Upper lobe of left lung (tissue), 6 donors: Measurements from ENCODE around the gene PTPRN2. TPM values are rescaled to one million over a fixed set of nuclear protein-coding genes. Genes with fewer than 3 reads are reported as not detected.
"Not testable (repeated sequence)": the region's sequence is repeated elsewhere in the genome, so short reads cannot be mapped to it uniquely, and the experiment has no call there.

Experiments
- ATAC-seq, 2 donors: fragments of 200-7000 bp; cut with Tn5 transposase; one replicate each; pipeline ENCODE4 v1.9.1; 2022; ENCODE audit warnings: mild to moderate bottlenecking in 2 of 2, moderate library complexity in 2 of 2; ENCODE audit not compliant: low FRiP score in 2 of 2
- DNase-seq, 2 donors: peaks; one replicate each; pipeline ENCODE4 v3.0.0-alpha.2; 2019 to 2020
- H3K27ac ChIP-seq, 4 donors: fragments of 200-600 bp; sonication (generic); one replicate each; pipeline ENCODE4 v1.5.1; 2016 to 2019
- H3K27me3 ChIP-seq, 4 donors: fragments of 200-600 bp; sonication (generic); one replicate each; pipeline ENCODE4 v1.5.1; 2017 to 2019
- H3K36me3 ChIP-seq, 4 donors: fragments of 200-600 bp; sonication (generic); one replicate each; pipeline ENCODE4 v1.5.1; 2016 to 2019
- H3K4me1 ChIP-seq, 4 donors: fragments of 200-600 bp; sonication (generic); one replicate each; pipeline ENCODE4 v1.5.1; 2018 to 2019
- H3K4me3 ChIP-seq, 4 donors: fragments of 200-600 bp; sonication (generic); one replicate each; pipeline ENCODE4 v1.5.1; 2017 to 2019; ENCODE audit warnings: mild to moderate bottlenecking in 2 of 4, moderate library complexity in 1 of 4
- H3K9me3 ChIP-seq, 4 donors: fragments of 200-600 bp; sonication (generic); one replicate each; pipeline ENCODE4 v1.5.1; 2018 to 2019
- CTCF ChIP-seq, 6 experiments: fragments of 450-650 bp in 4 of 6; fragments of 200-600 bp in 2 of 6; sonication (generic) in 2 of 6; IDR thresholded peaks; one replicate each; pipeline ENCODE4 v1.5.1; 2016 to 2019; ENCODE audit warnings: antibody characterized with exemption in 6 of 6
- EP300 ChIP-seq, 4 donors: sonication (generic); formaldehyde crosslinking; IDR thresholded peaks; one replicate each; pipeline ENCODE4 v1.5.1; 2017; ENCODE audit warnings: antibody characterized with exemption in 4 of 4, control low read depth in 2 of 4
- POLR2A ChIP-seq, 4 donors: fragments of 450-650 bp; IDR thresholded peaks; one replicate each; pipeline ENCODE4 v1.5.1; 2016 to 2017; ENCODE audit warnings: antibody characterized with exemption in 4 of 4, mild to moderate bottlenecking in 2 of 4
- POLR2AphosphoS5 ChIP-seq, 2 donors: sonication (generic); formaldehyde crosslinking; IDR thresholded peaks; one replicate each; pipeline ENCODE4 v1.5.1; 2017; ENCODE audit warnings: antibody characterized with exemption in 2 of 2
- WGBS, 2 donors: methylation state at CpG; one replicate each; pipeline ENCODE4 v1.1.5; 2017 to 2018; 5-methylcytosine and 5-hydroxymethylcytosine counted together
- total RNA-seq, 6 donors: library from RNA; depleted of rRNA in 4 of 6; stranded (reverse); fragments of >200 nt in 4 of 6; gene quantifications; one replicate each; pipeline versions ENCODE4 v1.1.0 to v1.2.1, GENCODE V29; 2016 to 2021
- donor health status: DM: no; HTN: no; CAD: no; lungs with moderate emphysema.
- donor health status: DM: no; HTN: yes; CAD: no; lungs with severe emphysema.

The PTPRN2 gene
- total RNA-seq, 6 donors from 2014 or later: 3.3 to 7.9 (median 5.2) TPM

GRCh38 chr7:157727964-157728615 lies 859.5 kb downstream of the PTPRN2 start:
- DNase-seq (no peak), ATAC-seq (peak in 1 of 2 donors; percentile 46)
- Histone ChIP-seq H3K27ac (no peak overlapping the region), H3K4me3 (no peak overlapping the region), H3K27me3 (no peaks in the 10 kb centered on the region), H3K9me3 (no peaks in the 10 kb centered on the region), H3K4me1 (no peaks in the 10 kb centered on the region), H3K36me3 (no peaks in the 10 kb centered on the region)
- TF ChIP-seq EP300 (IDR thresholded peaks at IDR 0.05) (no peak), CTCF (IDR thresholded peaks at IDR 0.05) (no peak), POLR2A (IDR thresholded peaks at IDR 0.05) (no peak), POLR2AphosphoS5 (IDR thresholded peaks at IDR 0.05) (no peak)
- 79 to 86% methylated on average over 21 of the region's 21 CpGs for WGBS, 2 donors

GRCh38 chr7:157726764-157727163 lies 860.9 kb downstream of the PTPRN2 start:
- 83 to 88% methylated on average over 9 of the region's 9 CpGs for WGBS, 2 donors
- no peak for TF ChIP-seq CTCF (IDR thresholded peaks at IDR 0.05)
- TF ChIP-seq POLR2AphosphoS5 (IDR thresholded peaks at IDR 0.05): no peak
- no peak for TF ChIP-seq POLR2A (IDR thresholded peaks at IDR 0.05)
- no peak for TF ChIP-seq EP300 (IDR thresholded peaks at IDR 0.05)
- H3K4me3 ChIP-seq: no peak overlapping the region
- no peaks in the 10 kb centered on the region for H3K27me3 ChIP-seq
- no peaks in the 10 kb centered on the region for H3K9me3 ChIP-seq
- no peaks in the 10 kb centered on the region for H3K36me3 ChIP-seq
- no peak overlapping the region for H3K27ac ChIP-seq
- H3K4me1 ChIP-seq: no peaks in the 10 kb centered on the region
- DNase-seq: no peak
- no peak for ATAC-seq

DNA sequence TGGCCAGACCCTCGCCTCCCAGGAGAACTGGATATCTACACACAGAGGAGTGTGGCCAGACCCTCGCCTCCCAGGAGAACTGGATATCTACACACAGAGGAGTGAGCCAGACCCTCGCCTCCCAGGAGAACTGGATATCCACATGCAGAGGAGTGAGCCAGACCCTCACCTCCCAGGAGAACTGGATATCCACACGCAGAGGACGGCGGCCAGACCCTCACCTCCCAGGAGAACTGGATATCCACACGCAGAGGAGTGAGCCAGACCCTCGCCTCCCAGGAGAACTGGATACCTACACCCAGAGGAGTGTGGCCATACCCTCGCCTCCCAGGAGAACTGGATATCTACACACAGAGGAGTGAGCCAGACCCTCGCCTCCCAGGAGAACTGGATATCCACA lies 862.3 kb downstream of the PTPRN2 start:
- not testable (repeated sequence) for H3K27ac ChIP-seq, H3K4me1 ChIP-seq, H3K4me3 ChIP-seq, DNase-seq, H3K27me3 ChIP-seq, ATAC-seq, H3K9me3 ChIP-seq, H3K36me3 ChIP-seq
- WGBS, 2 donors: 76 to 83% methylated on average over 4 to 10 of the region's 10 CpGs

DNA sequence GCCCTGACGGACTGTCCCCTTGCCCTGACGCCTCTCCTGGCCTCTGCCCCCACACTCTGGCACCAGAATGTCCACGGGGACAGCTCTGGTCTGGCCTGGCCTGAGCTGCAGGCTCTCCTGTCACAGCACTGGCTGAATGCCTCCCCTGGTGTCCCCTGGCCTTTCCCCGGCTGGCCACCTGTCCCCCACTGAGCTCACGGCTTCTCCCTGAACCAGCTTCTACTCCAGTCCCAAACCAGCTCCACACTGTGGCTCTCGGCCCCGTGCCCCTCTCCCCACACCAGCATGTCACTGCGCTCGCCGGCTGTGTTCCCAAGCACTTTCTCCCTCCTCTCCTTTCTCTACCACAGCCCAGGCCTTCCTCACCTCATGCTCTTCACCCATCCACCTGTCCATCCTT lies 864.4 kb downstream of the PTPRN2 start:
- H3K36me3 ChIP-seq: no peaks in the 10 kb centered on the region
- WGBS, 2 donors: 79 to 88% methylated on average over 8 to 10 of the region's 10 CpGs
- no peak overlapping the region for H3K27ac ChIP-seq
- TF ChIP-seq EP300 (IDR thresholded peaks at IDR 0.05) (no peak), POLR2A (IDR thresholded peaks at IDR 0.05) (no peak), CTCF (IDR thresholded peaks at IDR 0.05) (no peak), POLR2AphosphoS5 (IDR thresholded peaks at IDR 0.05) (no peak)
- ATAC-seq (peak in 1 of 2 donors; percentile 3), DNase-seq (no peak)
- H3K4me1 ChIP-seq: no peaks in the 10 kb centered on the region
- no peaks in the 10 kb centered on the region for H3K9me3 ChIP-seq
- H3K27me3 ChIP-seq: no peaks in the 10 kb centered on the region
- no peak overlapping the region for H3K4me3 ChIP-seq

- Histone ChIP-seq H3K9me3 (no peaks in the 10 kb centered on the region), H3K36me3 (no peaks in the 10 kb centered on the region), H3K27me3 (no peaks in the 10 kb centered on the region), H3K4me1 (no peaks in the 10 kb centered on the region), H3K27ac (no peak overlapping the region), H3K4me3 (no peak overlapping the region)
- DNase-seq (no peak), ATAC-seq (peak; percentile 5 to 10)
- 81 to 86% methylated on average over 18 to 32 of the region's 32 CpGs for WGBS, 2 donors
- TF ChIP-seq POLR2AphosphoS5 (IDR thresholded peaks at IDR 0.05): no peak
Measured at GRCh38 chr7:157722137-157723060, 865.2 kb downstream of the PTPRN2 start.
